Liver (tissue), 9 donors: ENCODE results near the gene LRPPRC. TPM values are rescaled to one million over a fixed set of nuclear protein-coding genes. Genes with fewer than 3 reads are reported as not detected.

Source experiments
- DNase-seq: peaks from one replicate; pipeline ENCODE4 v3.0.0-alpha.2; 2017; ENCODE audit warnings: low spot score
- H3K27ac ChIP-seq, 2 donors: one replicate each; pipeline ENCODE4 v1.7.0; 2013; ENCODE audit warnings: inconsistent platforms in 2 of 2, low read length in 2 of 2, control low read depth in 1 of 2, low read depth in 1 of 2, mild to moderate bottlenecking in 1 of 2
- H3K27me3 ChIP-seq, 4 donors: one replicate each; pipeline versions ENCODE4 v1.6.1 to v1.7.0; 2013; ENCODE audit warnings: low read length in 3 of 4, inconsistent platforms in 1 of 4, mild to moderate bottlenecking in 1 of 4, moderate library complexity in 1 of 4; ENCODE audit not compliant: control insufficient read depth in 4 of 4, insufficient read depth in 4 of 4
- H3K36me3 ChIP-seq, 4 donors: one replicate each; pipeline versions ENCODE4 v1.6.1 to v1.7.0; 2013; ENCODE audit warnings: low read length in 3 of 4, mild to moderate bottlenecking in 3 of 4, low read depth in 1 of 4, moderate library complexity in 1 of 4; ENCODE audit not compliant: control insufficient read depth in 4 of 4, insufficient read depth in 3 of 4
- H3K4me1 ChIP-seq, 4 donors: one replicate each; pipeline versions ENCODE4 v1.6.1 to v1.7.0; 2013; ENCODE audit warnings: low read length in 3 of 4, mild to moderate bottlenecking in 3 of 4, moderate library complexity in 1 of 4; ENCODE audit not compliant: control insufficient read depth in 4 of 4, insufficient read depth in 4 of 4
- H3K4me3 ChIP-seq, 3 donors: one replicate each; pipeline versions ENCODE4 v1.6.1 to v1.7.0; 2013; ENCODE audit warnings: low read length in 3 of 3, control low read depth in 1 of 3, low read depth in 1 of 3, mild to moderate bottlenecking in 1 of 3
- H3K9ac ChIP-seq, 2 donors: one replicate each; pipeline ENCODE4 v1.7.0; 2013; ENCODE audit warnings: low read length in 2 of 2, mild to moderate bottlenecking in 2 of 2, moderate library complexity in 2 of 2, control low read depth in 1 of 2, low read depth in 1 of 2
- H3K9me3 ChIP-seq, 4 donors: one replicate each; pipeline versions ENCODE4 v1.6.1 to v1.7.0; 2013; ENCODE audit warnings: low read length in 3 of 4; ENCODE audit not compliant: control insufficient read depth in 4 of 4
- ATF3 ChIP-seq: IDR thresholded peaks from 2 replicates; pipeline ENCODE4 v1.6.1; 2016; ENCODE audit warnings: antibody characterized with exemption
- EGR1 ChIP-seq, 2 donors: IDR thresholded peaks; 2 replicates each; pipeline ENCODE4 v1.6.1; 2016 to 2018; ENCODE audit warnings: antibody characterized with exemption in 2 of 2, low read depth in 2 of 2
- FOXA1 ChIP-seq: IDR thresholded peaks from 2 replicates; pipeline ENCODE4 v1.6.1; 2016; ENCODE audit warnings: antibody characterized with exemption
- FOXA2 ChIP-seq: IDR thresholded peaks from 2 replicates; pipeline ENCODE4 v1.6.1; 2016; ENCODE audit warnings: antibody characterized with exemption
- HNF4A ChIP-seq, 2 donors: conservative IDR thresholded peaks; 2 replicates each; pipeline ENCODE4 v1.6.1; 2016; ENCODE audit warnings: antibody characterized with exemption in 2 of 2, mild to moderate bottlenecking in 2 of 2
- HNF4G ChIP-seq: IDR thresholded peaks from 2 replicates; pipeline ENCODE4 v1.6.1; 2016; ENCODE audit warnings: antibody characterized with exemption
- JUND ChIP-seq, 2 donors: IDR thresholded peaks; 2 replicates each; pipeline ENCODE4 v1.6.1; 2016; ENCODE audit warnings: antibody characterized with exemption in 2 of 2
- MAX ChIP-seq: IDR thresholded peaks from 2 replicates; pipeline ENCODE4 v1.6.1; 2016; ENCODE audit warnings: antibody characterized with exemption
- NR2F2 ChIP-seq: IDR thresholded peaks from 2 replicates; pipeline ENCODE4 v1.6.1; 2016; ENCODE audit warnings: antibody characterized with exemption
- RAD21 ChIP-seq, 2 donors: IDR thresholded peaks; 2 replicates each; pipeline ENCODE4 v1.6.1; 2016; ENCODE audit warnings: antibody characterized with exemption in 2 of 2, mild to moderate bottlenecking in 2 of 2
- RXRA ChIP-seq, 2 donors: IDR thresholded peaks; 2 replicates each; pipeline ENCODE4 v1.6.1; 2017 to 2018; ENCODE audit warnings: antibody characterized with exemption in 2 of 2, mild to moderate bottlenecking in 1 of 2
- SP1 ChIP-seq: IDR thresholded peaks from 2 replicates; pipeline ENCODE4 v1.6.1; 2018; ENCODE audit warnings: antibody characterized with exemption, mild to moderate bottlenecking
- TAF1 ChIP-seq: conservative IDR thresholded peaks from 2 replicates; pipeline ENCODE4 v1.6.1; 2016; ENCODE audit warnings: antibody characterized with exemption, mild to moderate bottlenecking
- YY1 ChIP-seq: IDR thresholded peaks from 2 replicates; pipeline ENCODE4 v1.6.1; 2016; ENCODE audit warnings: antibody characterized with exemption, mild to moderate bottlenecking
- WGBS: extraction: QIAGEN DNeasy Blood & Tissue Kit; methylation state at CpG from one replicate; pipeline ENCODE4 v1.1.7; 2013; 5-methylcytosine and 5-hydroxymethylcytosine counted together
- polyA plus RNA-seq, 2 donors: library from polyadenylated mRNA; stranded (reverse) in 1 of 2; unstranded in 1 of 2; fragments of 200-250 nt in 1 of 2; fragments of >200 nt in 1 of 2; fragmentation: Nextera tagmentation in 1 of 2; extraction: Ambion mirVana in 1 of 2; gene quantifications; one replicate each; pipeline versions ENCODE4 v1.2.1 to v1.2.3, GENCODE V29; 2013 to 2015
- total RNA-seq, 2 donors: library from RNA; depleted of rRNA; stranded (reverse); fragments of >200 nt; gene quantifications; one replicate each; pipeline ENCODE4 v1.2.3, GENCODE V29; 2014
- TF ChIP-seq, protein P1 (sequence below): fragments of 150-350 bp; IDR thresholded peaks from 2 replicates; pipeline ENCODE4 v1.5.1; 2017; ENCODE audit warnings: improper control_type of control experiment, low read depth, low read length; ENCODE audit not compliant: missing input control
- TF ChIP-seq, protein P2 (sequence below): IDR thresholded peaks from 2 replicates; pipeline ENCODE4 v1.6.1; 2016; ENCODE audit warnings: antibody characterized with exemption
- donor health status: healthy.
- donor health status: healthy.
- donor health status: healthy.
- donor health status: healthy.
- donor health status: healthy.

The LRPPRC gene
- total and polyA plus RNA-seq, 4 donors: 24.5 to 62.3 (median 34.4) TPM

DNA sequence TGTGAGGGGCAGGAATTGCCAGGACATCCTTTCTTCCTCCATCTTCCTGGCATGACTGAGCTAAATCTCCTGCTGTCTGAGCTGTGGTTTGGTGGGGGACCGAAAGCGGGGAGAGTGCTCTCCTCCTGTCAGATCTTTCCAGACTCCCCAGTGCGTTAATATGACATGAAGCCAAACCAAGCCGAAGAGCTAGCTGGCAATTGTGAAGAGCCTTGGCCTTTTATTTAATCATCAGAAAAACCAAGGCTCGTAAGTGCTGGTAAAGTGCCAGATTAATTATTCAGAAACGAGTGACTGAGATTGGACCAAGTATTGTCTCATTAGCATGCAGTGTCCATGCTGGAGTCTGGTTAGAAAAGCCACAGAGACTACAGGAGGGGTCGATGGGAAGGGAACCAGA lies 14.5 kb upstream of the LRPPRC start:
- 75% methylated on average over 7 of the region's 7 CpGs for WGBS

DNA sequence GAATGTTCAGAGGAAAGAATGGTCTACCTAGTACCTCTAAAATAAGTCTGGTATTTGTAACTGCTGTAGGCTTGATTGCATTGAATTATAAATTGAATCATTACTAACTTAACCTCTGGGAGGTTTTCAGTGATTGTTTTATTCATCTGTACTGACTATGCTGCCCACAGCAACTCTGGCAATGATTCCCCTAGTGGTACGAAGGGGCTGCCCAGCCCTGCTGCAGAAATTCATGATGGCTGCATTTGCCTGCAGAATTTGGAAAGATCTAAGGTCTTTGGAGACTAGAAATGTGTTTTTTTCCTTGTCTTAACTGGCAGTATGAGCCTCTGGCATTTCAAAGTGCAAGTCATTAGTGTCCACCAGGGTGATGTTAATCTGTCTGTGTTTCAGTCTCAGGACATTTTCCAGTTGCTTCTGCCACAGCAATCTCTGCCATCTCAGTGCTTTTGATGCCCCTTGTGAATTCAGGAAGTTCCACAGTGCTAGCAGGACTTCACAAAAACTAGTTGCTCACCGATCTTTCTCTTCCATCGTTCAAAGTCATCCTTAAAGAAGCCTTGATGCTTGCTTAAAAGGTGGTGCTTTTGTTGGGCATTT lies 13.4 kb upstream of the LRPPRC start:
- WGBS: 81% methylated on average over 3 of the region's 3 CpGs
- Histone ChIP-seq H3K27me3 (peaks cover 0 to 3% (median 0%) of the 10 kb centered on the region in 4 donors), H3K36me3 (no peaks in the 10 kb centered on the region), H3K9me3 (no peaks in the 10 kb centered on the region), H3K4me3 (no peak overlapping the region), H3K4me1 (peaks cover 0 to 3% (median 0%) of the 10 kb centered on the region in 4 donors), H3K9ac (no peak overlapping the region), H3K27ac (no peak overlapping the region)
- TF ChIP-seq RAD21 (IDR thresholded peaks at IDR 0.05) (no peak), NR2F2 (no peak), HNF4A (conservative IDR thresholded peaks at IDR 0.05) (no peak), TAF1 (no peak), FOXA1 (no peak), RXRA (IDR thresholded peaks at IDR 0.05) (no peak), FOXA2 (no peak), EGR1 (IDR thresholded peaks at IDR 0.05; ENCODE audit: low read depth in 2 of 2) (no peak), YY1 (no peak), MAX (no peak), JUND (IDR thresholded peaks at IDR 0.05) (no peak), SP1 (no peak), ATF3 (no peak)
- TF ChIP-seq, protein P1, sequence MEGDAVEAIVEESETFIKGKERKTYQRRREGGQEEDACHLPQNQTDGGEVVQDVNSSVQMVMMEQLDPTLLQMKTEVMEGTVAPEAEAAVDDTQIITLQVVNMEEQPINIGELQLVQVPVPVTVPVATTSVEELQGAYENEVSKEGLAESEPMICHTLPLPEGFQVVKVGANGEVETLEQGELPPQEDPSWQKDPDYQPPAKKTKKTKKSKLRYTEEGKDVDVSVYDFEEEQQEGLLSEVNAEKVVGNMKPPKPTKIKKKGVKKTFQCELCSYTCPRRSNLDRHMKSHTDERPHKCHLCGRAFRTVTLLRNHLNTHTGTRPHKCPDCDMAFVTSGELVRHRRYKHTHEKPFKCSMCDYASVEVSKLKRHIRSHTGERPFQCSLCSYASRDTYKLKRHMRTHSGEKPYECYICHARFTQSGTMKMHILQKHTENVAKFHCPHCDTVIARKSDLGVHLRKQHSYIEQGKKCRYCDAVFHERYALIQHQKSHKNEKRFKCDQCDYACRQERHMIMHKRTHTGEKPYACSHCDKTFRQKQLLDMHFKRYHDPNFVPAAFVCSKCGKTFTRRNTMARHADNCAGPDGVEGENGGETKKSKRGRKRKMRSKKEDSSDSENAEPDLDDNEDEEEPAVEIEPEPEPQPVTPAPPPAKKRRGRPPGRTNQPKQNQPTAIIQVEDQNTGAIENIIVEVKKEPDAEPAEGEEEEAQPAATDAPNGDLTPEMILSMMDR: no peak
- TF ChIP-seq, protein P2, sequence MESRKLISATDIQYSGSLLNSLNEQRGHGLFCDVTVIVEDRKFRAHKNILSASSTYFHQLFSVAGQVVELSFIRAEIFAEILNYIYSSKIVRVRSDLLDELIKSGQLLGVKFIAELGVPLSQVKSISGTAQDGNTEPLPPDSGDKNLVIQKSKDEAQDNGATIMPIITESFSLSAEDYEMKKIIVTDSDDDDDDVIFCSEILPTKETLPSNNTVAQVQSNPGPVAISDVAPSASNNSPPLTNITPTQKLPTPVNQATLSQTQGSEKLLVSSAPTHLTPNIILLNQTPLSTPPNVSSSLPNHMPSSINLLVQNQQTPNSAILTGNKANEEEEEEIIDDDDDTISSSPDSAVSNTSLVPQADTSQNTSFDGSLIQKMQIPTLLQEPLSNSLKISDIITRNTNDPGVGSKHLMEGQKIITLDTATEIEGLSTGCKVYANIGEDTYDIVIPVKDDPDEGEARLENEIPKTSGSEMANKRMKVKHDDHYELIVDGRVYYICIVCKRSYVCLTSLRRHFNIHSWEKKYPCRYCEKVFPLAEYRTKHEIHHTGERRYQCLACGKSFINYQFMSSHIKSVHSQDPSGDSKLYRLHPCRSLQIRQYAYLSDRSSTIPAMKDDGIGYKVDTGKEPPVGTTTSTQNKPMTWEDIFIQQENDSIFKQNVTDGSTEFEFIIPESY: no peak
- DNase-seq: no peak

More for the DNA sequence above, 14.5 kb upstream of the LRPPRC start:
- Histone ChIP-seq H3K27me3 (peaks cover 0 to 3% (median 0%) of the 10 kb centered on the region in 4 donors), H3K36me3 (no peaks in the 10 kb centered on the region), H3K4me1 (no peaks in the 10 kb centered on the region), H3K9ac (no peak overlapping the region), H3K9me3 (no peaks in the 10 kb centered on the region), H3K4me3 (no peak overlapping the region), H3K27ac (no peak overlapping the region)
- TF ChIP-seq EGR1 (IDR thresholded peaks at IDR 0.05; ENCODE audit: low read depth in 2 of 2) (no peak), HNF4G (no peak), RXRA (IDR thresholded peaks at IDR 0.05) (no peak), RAD21 (IDR thresholded peaks at IDR 0.05) (no peak), MAX (no peak), FOXA1 (no peak), HNF4A (conservative IDR thresholded peaks at IDR 0.05) (no peak), TAF1 (no peak)
- no peak for DNase-seq
